ENCODE results near the gene ZNF579. TPM values are rescaled to one million over a fixed set of nuclear protein-coding genes. Genes with fewer than 3 reads are reported as not detected.

The ZNF579 gene
- total RNA-seq, 2 experiments from 2014 or later: 6.1 to 11.1 TPM

- peaks cover 40% of the 10 kb centered on the region for H3K36me3 ChIP-seq (ENCODE audit: insufficient read depth, low read length)
- no peak overlapping the region for H2AFZ ChIP-seq (ENCODE audit: low read length)
- POLR2A ChIA-PET: no interaction called here
- no TSS peak for BruUV-seq (replicated peaks)
- no peaks in the 10 kb centered on the region for H3K4me1 ChIP-seq (ENCODE audit: insufficient read depth, low read length, poor library complexity, severe bottlenecking)
- H4K20me1 ChIP-seq (ENCODE audit: insufficient read depth, low read length): no peaks in the 10 kb centered on the region
- no peak overlapping the region for H3K4me3 ChIP-seq (ENCODE audit: low read depth, low read length, poor library complexity, severe bottlenecking)
- CTCF ChIA-PET (ENCODE audit: unreplicated experiment): no interaction called here
- H3K9me2 ChIP-seq (ENCODE audit: insufficient read depth, low read length): no peaks in the 10 kb centered on the region
- H3K79me2 ChIP-seq (ENCODE audit: insufficient read depth, low read depth, low read length): no peaks in the 10 kb centered on the region
- intact Hi-C loops (cut with micrococcal nuclease; ENCODE audit: unreplicated experiment): no loop called here
- no peak overlapping the region for H3K4me2 ChIP-seq (ENCODE audit: low read length)
- no peak for DNase-seq (ENCODE audit: low spot score)
- H3K9me3 ChIP-seq (ENCODE audit: low read length): no peaks in the 10 kb centered on the region
- H3K27ac ChIP-seq (ENCODE audit: low read depth, low read length, poor library complexity, severe bottlenecking): no peak overlapping the region
- TF ChIP-seq EZH2phosphoT487 (IDR thresholded peaks at IDR 0.05; ENCODE audit: borderline replicate concordance, low read depth, low read length) (no peak), CTCF (conservative IDR thresholded peaks at IDR 0.05; ENCODE audit: low read length) (no peak)
These were observed 35.8 kb upstream of the ZNF579 start for GRCh38 chr19:55616395-55616875.

- Histone ChIP-seq H3K36me3 (ENCODE audit: insufficient read depth, low read length) (peaks cover 40% of the 10 kb centered on the region), H3K4me3 (ENCODE audit: low read depth, low read length, poor library complexity, severe bottlenecking) (no peak overlapping the region), H3K4me2 (ENCODE audit: low read length) (no peak overlapping the region), H3K4me1 (ENCODE audit: insufficient read depth, low read length, poor library complexity, severe bottlenecking) (no peaks in the 10 kb centered on the region), H3K27ac (ENCODE audit: low read depth, low read length, poor library complexity, severe bottlenecking) (no peak overlapping the region), H3K9me2 (ENCODE audit: insufficient read depth, low read length) (no peaks in the 10 kb centered on the region), H3K9me3 (ENCODE audit: low read length) (no peaks in the 10 kb centered on the region), H2AFZ (ENCODE audit: low read length) (no peak overlapping the region), H3K79me2 (ENCODE audit: insufficient read depth, low read depth, low read length) (no peaks in the 10 kb centered on the region), H4K20me1 (ENCODE audit: insufficient read depth, low read length) (no peaks in the 10 kb centered on the region)
- no peak for TF ChIP-seq EZH2phosphoT487 (IDR thresholded peaks at IDR 0.05; ENCODE audit: borderline replicate concordance, low read depth, low read length)
- no peak for TF ChIP-seq CTCF (conservative IDR thresholded peaks at IDR 0.05; ENCODE audit: low read length)
- POLR2A ChIA-PET: no interaction called here
- DNase-seq (ENCODE audit: low spot score): no peak
- BruUV-seq (replicated peaks): no TSS peak
- intact Hi-C loops (cut with micrococcal nuclease; ENCODE audit: unreplicated experiment): no loop called here
- CTCF ChIA-PET (ENCODE audit: unreplicated experiment): no interaction called here
These were observed 35.1 kb upstream of the ZNF579 start for GRCh38 chr19:55615543-55616394.

All from OCI-LY7 (cell line).